HG03460 (cell line): ENCODE measurements around the gene MEIS1.
"Not testable (repeated sequence)": the region's sequence is repeated elsewhere in the genome, so short reads cannot be mapped to it uniquely, and the experiment has no call there.

Experiments
- ATAC-seq: cut with Tn5 transposase; IDR thresholded peaks from one replicate; pipeline ENCODE4 v1.9.1; 2021; ENCODE audit not compliant: unreplicated experiment

The MEIS1 gene

GRCh38 chr2:66466433-66466832 lies 31.5 kb downstream of the MEIS1 start:
- ATAC-seq, result no peak

- no peak for ATAC-seq
These were observed 32.8 kb downstream of the MEIS1 start for GRCh38 chr2:66467718-66468117.

GRCh38 chr2:66469214-66469902 lies 34.4 kb downstream of the MEIS1 start:
- no peak for ATAC-seq

GRCh38 chr2:66470199-66470598 lies 35.3 kb downstream of the MEIS1 start:
- no peak for ATAC-seq

GRCh38 chr2:66472225-66472843 lies 37.4 kb downstream of the MEIS1 start:
- ATAC-seq, result no peak

DNA sequence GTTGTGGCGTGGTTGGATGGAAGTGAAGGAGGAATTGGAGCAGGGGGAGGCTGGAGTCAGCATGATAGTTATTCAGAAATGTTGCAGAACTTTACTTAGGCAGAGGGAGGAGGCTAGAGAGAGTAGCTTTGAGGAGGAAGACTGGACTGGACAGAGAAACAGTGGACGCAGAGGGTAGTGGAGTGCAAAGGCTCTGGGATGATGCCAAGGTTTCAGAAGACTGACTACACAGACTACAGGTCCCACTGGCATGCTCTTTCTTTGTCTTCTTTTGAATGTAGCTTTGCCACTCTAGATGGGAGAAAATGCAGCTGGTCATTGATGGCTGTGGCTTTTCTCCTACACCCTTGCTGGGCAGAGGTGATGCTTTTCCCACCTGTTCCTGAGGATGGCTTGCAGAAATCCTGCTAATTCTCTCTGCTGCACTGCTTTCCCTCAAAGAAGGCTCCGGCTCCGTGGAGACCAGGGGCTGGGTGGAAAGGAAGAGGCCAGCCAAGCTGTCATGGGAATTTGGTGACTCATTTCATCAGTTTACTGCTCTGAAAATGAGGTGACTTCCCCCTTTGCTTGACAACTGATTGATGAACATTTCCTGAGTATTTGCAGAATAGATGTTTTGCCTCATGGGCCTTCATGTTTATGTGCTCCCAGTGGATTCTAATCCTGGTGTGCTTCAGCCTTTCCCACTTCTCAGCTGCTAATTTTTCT lies 42.4 kb downstream of the MEIS1 start:
- no peak for ATAC-seq

DNA sequence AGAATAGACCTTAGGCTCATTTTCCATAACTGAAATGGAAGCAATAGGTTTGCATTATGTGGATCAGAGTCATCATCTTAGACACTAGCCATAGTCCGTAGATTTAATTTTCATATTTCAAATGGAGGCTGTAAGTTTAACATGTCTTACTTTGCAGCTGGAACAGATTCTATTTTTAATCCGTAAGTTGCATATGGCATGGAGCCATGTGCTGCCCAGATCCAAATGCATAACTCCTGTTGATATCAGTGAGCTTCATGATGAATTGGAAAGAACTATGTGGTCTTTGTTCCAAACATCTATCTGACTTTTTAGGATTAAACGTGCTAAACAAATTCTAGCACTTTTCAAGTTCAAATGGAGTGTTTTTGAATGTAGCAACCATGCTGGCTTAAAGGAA lies 43.4 kb downstream of the MEIS1 start:
- no peak for ATAC-seq

DNA sequence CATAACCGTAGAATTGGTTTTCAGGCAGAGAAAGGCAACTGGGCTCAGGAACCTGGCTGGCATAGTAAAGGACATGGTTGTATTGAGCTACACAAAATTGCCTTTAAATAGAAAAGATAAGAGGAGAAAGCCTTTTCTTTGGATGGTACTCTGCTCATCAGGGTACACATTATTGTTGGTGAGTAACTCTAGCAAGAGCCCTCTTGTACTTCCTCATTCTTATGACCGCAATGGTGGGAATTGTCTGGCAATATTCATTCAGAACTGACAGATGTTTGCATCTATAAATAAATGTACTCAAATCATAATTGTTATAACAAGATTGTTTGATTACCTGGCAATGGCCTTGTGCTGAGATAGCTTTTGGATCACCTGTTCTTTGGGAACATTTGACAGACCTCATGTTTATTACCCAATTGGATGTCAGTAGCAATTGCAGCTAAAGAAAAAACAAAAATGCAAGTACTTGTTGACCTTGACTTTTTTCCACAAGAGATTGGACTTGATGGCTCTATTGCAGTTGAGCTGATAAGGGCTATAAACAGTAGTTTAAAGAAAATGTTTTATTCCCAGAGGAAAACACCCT lies 43.9 kb downstream of the MEIS1 start:
- ATAC-seq, result no peak

DNA sequence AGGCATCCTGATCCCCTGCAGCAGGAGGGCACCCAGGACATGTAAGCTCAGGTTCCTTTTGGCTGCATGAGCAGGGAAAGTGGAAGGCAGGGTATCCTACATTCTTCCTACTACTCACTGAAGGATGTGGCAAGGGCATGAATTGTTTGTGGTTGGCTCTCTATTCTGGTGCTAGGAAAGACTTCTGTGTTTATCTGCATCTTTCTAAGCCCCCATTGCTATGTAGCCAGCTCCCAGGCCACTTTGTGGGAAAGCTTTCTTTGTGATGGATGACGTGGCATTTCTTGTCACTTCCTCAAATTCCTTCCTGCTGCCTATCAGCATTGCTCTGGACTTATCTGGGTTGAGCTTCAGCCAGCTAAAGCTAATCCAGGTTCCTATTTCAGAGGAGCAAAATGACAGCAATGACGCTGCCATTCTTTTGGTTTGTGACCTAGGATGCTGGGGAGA lies 46.2 kb downstream of the MEIS1 start:
- ATAC-seq, result no peak

DNA sequence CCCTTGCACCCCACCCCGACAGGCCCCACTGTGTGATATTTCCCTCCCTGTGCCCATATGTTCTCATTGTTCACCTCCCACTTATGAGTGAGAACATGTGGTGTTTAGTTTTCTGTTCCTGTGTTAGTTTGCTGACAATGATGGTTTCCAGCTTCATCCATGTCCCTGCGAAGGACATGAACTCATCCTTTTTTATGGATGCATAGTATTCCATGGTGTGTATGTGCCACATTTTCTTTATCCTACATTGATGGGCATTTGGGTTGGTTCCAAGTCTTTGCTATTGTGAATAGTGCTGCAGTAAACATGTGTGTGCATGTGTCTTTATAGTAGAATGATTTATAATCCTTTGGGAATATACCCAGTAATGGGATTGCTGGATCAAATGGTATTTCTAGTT lies 50.3 kb downstream of the MEIS1 start:
- not testable (repeated sequence) for ATAC-seq

DNA sequence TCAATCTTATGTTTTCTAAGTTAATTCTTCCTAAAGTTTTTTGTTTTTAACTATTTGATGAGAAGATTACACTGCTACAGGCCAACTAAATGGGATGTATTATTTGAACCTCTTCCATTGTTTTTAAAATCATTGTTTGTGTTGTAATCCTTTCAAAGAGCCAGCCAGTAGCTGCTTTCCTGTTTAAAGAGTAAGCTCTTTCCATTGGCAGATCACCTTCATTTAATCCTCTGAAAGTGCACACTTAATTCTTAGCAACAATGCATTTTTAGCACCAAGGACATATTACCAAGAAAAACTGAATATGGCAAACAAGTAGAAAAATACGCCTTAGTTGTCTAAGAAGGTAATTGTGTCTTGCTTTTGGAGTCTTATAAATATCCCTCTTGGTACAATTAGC lies 54.0 kb downstream of the MEIS1 start:
- no peak for ATAC-seq

GRCh38 chr2:66489436-66489835 lies 54.5 kb downstream of the MEIS1 start:
- no peak for ATAC-seq

GRCh38 chr2:66490588-66491001 lies 55.7 kb downstream of the MEIS1 start:
- no peak for ATAC-seq

DNA sequence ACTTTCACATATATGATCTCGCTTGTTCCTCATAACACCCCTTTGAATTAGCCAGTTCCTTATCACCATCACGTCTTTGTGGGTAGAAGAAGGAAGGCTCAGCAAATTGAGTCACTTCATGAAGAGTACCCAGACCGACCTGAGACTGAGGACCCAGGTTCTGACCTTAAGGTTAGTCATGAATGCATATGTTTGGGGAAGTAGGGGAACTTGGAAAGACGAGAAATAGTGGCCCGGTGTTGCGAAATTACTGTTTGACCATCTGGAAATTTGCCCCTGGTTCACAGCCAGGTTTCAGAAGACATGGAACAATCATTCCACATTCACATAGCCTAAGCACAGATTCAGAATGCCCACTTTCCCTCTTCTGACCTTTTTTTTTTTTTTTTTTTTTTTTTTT lies 59.8 kb downstream of the MEIS1 start:
- ATAC-seq, result no peak

GRCh38 chr2:66495788-66496640 lies 61.1 kb downstream of the MEIS1 start:
- ATAC-seq, result no peak

- no peak for ATAC-seq
These were observed 61.9 kb downstream of the MEIS1 start for GRCh38 chr2:66496670-66497420.

DNA sequence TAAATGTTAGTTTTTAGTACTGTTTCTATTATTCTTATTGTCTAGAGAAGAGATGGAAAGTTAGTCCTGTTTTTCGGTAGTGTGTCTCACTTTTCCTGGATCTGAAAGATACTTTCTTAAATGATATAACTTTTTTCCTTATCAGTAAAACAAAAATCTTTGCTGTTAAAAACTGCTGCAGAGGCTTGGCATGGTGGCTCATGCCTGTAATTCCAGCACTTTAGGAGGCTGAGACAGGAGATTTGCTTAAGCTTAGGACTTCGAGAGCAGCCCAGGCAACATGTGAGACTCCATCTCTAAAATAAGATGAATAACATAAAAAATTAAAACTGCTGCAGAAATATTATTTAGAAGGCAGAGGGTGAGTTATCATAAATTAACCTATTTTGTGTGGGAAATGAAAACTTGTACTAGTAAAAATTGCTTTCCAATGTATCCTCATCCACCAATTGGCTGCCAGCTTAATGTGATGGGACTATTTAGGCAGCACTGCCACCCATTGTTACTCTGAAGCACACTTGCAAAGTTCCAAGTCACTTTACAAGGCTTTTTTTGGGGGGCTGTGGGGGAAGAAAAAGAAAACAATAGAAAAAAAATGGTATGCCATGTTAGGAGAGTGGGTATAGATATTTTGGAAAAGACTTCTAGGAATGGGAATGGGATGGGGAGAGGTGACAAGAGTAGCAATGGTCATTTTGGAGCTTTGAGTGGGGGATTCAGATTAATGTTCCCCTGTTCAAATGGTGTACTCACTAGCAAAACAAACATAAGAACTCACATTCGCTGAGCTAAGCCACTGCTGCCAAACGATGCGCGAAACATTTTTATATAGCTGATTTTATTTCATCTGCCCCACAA lies 62.7 kb downstream of the MEIS1 start:
- ATAC-seq, result no peak

- ATAC-seq, result no peak
These were observed 63.5 kb downstream of the MEIS1 start for GRCh38 chr2:66498289-66498975.

- ATAC-seq, result no peak
These were observed 66.3 kb downstream of the MEIS1 start for GRCh38 chr2:66501267-66501666.
